Esophagus muscularis mucosa (tissue), 4 donors: ENCODE measurements around the gene SET. TPM values are rescaled to one million over a fixed set of nuclear protein-coding genes. Genes with fewer than 3 reads are reported as not detected.
A peak's percentile ranks its signal among the peaks of the same experiment; 100 is the strongest.

ENCODE experiments used
- DNase-seq: peaks from one replicate; pipeline ENCODE4 v3.0.0-alpha.2; 2017; ENCODE audit errors: extremely low spot score
- H3K27ac ChIP-seq, 4 donors: fragments of 200-600 bp; sonication (generic); replicated peaks in 1 of 4; 1 replicate in 3 of 4; 2 replicates in 1 of 4; pipeline ENCODE4 v1.5.1; 2016 to 2019; ENCODE audit warnings: mild to moderate bottlenecking in 1 of 4
- H3K27me3 ChIP-seq, 4 donors: fragments of 200-600 bp; sonication (generic); one replicate each; pipeline versions ENCODE4 v1.5.1 to v1.6.0; 2016 to 2019
- H3K36me3 ChIP-seq, 4 donors: fragments of 200-600 bp; sonication (generic); one replicate each; pipeline ENCODE4 v1.5.1; 2016 to 2019
- H3K4me1 ChIP-seq, 4 donors: fragments of 200-600 bp; sonication (generic); one replicate each; pipeline ENCODE4 v1.5.1; 2016 to 2019
- H3K4me3 ChIP-seq, 4 donors: fragments of 200-600 bp; sonication (generic); 1 replicate in 2 of 4; 2 replicates in 2 of 4; pipeline ENCODE4 v1.5.1; 2016 to 2019; ENCODE audit warnings: mild to moderate bottlenecking in 4 of 4, moderate library complexity in 1 of 4
- H3K9me3 ChIP-seq, 4 donors: fragments of 200-600 bp; sonication (generic); 1 replicate in 3 of 4; 2 replicates in 1 of 4; pipeline ENCODE4 v1.5.1; 2016 to 2019
- CTCF ChIP-seq, 3 experiments: fragments of 200-600 bp in 2 of 3; fragments of 450-650 bp in 1 of 3; sonication (generic) in 2 of 3; IDR thresholded peaks; one replicate each; pipeline ENCODE4 v1.5.1; 2017 to 2019; ENCODE audit warnings: antibody characterized with exemption in 3 of 3, mild to moderate bottlenecking in 2 of 3, moderate library complexity in 1 of 3
- EP300 ChIP-seq: sonication (generic); formaldehyde crosslinking; IDR thresholded peaks from one replicate; pipeline ENCODE4 v1.6.1; 2017; ENCODE audit warnings: antibody characterized with exemption
- POLR2A ChIP-seq: fragments of 450-650 bp; IDR thresholded peaks from one replicate; pipeline ENCODE4 v1.6.1; 2017; ENCODE audit warnings: antibody characterized with exemption, moderate library complexity, mild to moderate bottlenecking, low read depth
- POLR2AphosphoS5 ChIP-seq, 2 donors: sonication (generic); formaldehyde crosslinking; IDR thresholded peaks; one replicate each; pipeline ENCODE4 v1.6.1; 2017; ENCODE audit warnings: antibody characterized with exemption in 2 of 2
- WGBS: methylation state at CpG from one replicate; pipeline ENCODE4 v1.1.5; 2018; 5-methylcytosine and 5-hydroxymethylcytosine counted together
- intact Hi-C: fragments of 100-400 bp; cut with DNase I; formaldehyde crosslinking; loops from one replicate; pipeline ENCODE4 v1.15.1; 2023
- total RNA-seq, 4 donors: library from RNA; depleted of rRNA; stranded (reverse); fragments of >200 nt; gene quantifications; one replicate each; pipeline versions ENCODE4 v1.1.0 to v1.2.1, GENCODE V29; 2016

SET gene
- total RNA-seq: 100 to 1,000 TPM; 170 to 239 (median 205) TPM

- intact Hi-C loops: no loop called here
- 10% methylated on average over 20 of the region's 93 CpGs for WGBS
Measured at GRCh38 chr9:128688501-128689292, at the start of gene SET. TSS of gene SET (plus strand) at chr9:128689222. CDS start at chr9:128689583, 361 bp downstream.

DNA sequence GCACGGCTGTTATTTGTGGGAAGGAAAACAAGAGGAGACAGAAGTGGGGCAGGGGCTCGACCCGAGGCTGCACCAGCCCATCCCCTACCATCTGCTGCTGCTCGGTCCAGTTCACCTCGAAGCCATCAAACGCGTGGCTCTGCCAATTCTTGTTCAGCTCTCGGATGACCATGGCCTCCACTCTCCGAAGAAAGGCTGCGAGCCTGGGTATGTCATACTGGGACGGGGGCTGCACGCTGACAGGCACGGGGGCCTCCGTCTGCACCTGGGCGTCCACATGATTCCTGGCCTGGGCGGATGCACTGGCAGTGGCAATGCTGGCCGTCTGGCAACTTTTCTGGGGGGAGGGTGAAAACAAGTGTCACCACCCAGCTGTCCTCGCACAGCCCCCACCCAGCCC, 48.4 kb upstream of the SET start:
- Histone ChIP-seq H3K27ac (no peak overlapping the region), H3K4me3 (no peak overlapping the region), H3K4me1 (peaks cover 8 to 12% (median 10%) of the 10 kb centered on the region in 4 donors), H3K9me3 (no peaks in the 10 kb centered on the region), H3K36me3 (peaks cover 0 to 23% (median 16%) of the 10 kb centered on the region in 4 donors), H3K27me3 (no peaks in the 10 kb centered on the region)
- 91% methylated on average over 18 of the region's 18 CpGs for WGBS
- DNase-seq: no peak
- TF ChIP-seq EP300: no peak
- TF ChIP-seq POLR2A: no peak
- no peak for TF ChIP-seq POLR2AphosphoS5 (IDR thresholded peaks at IDR 0.05)
- no peak for TF ChIP-seq CTCF (IDR thresholded peaks at IDR 0.05)
- intact Hi-C loops: no loop called here

More at GRCh38 chr9:128688501-128689292, at the start of gene SET:
- no peaks in the 10 kb centered on the region for H3K27me3 ChIP-seq
- peak; percentile 96 for DNase-seq
- peak within 1 kb of the TSS; percentile 92 to 98 (median 97) for H3K27ac ChIP-seq
- TF ChIP-seq EP300: no peak
- TF ChIP-seq POLR2A: peak; percentile 36
- TF ChIP-seq POLR2AphosphoS5 (IDR thresholded peaks at IDR 0.05): peak; percentile 81 to 94
- TF ChIP-seq CTCF (IDR thresholded peaks at IDR 0.05): peak in 1 of 3 experiments; percentile 20
- H3K9me3 ChIP-seq: no peaks in the 10 kb centered on the region
- peak within 1 kb of the TSS; percentile 78 to 93 (median 90) for H3K4me3 ChIP-seq
- peaks cover 18 to 27% (median 26%) of the 10 kb centered on the region in 4 donors for H3K36me3 ChIP-seq
- peaks cover 27 to 51% (median 43%) of the 10 kb centered on the region in 4 donors for H3K4me1 ChIP-seq

DNA sequence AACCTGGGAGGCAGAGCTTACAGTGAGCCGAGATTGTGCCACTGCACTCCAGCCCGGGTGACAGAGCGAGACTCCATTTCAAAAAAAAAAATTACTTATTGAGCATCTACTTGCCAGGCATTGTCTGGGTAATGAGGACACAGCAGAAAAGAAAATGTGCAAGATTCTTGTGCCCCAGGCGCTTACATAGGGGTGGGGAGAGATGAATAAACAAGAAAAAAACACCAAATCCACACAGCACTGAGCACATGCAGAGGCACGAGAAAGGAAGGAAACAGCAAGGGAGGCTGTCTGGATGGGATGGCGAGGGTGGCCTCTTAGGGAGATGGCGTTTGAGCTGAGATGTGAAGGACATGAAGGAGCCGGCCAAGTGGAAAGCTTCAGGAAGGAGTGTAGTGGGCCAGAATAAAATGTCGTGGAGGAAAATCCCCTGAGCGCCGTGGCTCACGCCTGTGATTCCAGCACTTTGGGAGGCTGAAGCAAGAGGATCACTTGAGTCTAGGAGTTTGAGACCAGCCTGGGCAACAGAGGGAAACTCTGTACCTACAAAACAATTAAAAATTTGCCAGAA, 46.3 kb upstream of the SET start:
- no peak for TF ChIP-seq POLR2AphosphoS5 (IDR thresholded peaks at IDR 0.05)
- TF ChIP-seq CTCF (IDR thresholded peaks at IDR 0.05): no peak
- no peak for TF ChIP-seq EP300
- TF ChIP-seq POLR2A: no peak
- no peaks in the 10 kb centered on the region for H3K9me3 ChIP-seq
- H3K4me3 ChIP-seq: no peak overlapping the region
- no peaks in the 10 kb centered on the region for H3K27me3 ChIP-seq
- WGBS: 87% methylated on average over 12 of the region's 12 CpGs
- H3K36me3 ChIP-seq: peaks cover 0 to 25% (median 16%) of the 10 kb centered on the region in 4 donors
- intact Hi-C loops: no loop called here
- no peaks in the 10 kb centered on the region for H3K4me1 ChIP-seq
- H3K27ac ChIP-seq: no peak overlapping the region
- no peak for DNase-seq

- no peak for DNase-seq
- Histone ChIP-seq H3K36me3 (peaks cover 0 to 22% (median 15%) of the 10 kb centered on the region in 4 donors), H3K4me1 (no peaks in the 10 kb centered on the region), H3K27me3 (no peaks in the 10 kb centered on the region), H3K9me3 (no peaks in the 10 kb centered on the region), H3K27ac (no peak overlapping the region), H3K4me3 (no peak overlapping the region)
- TF ChIP-seq POLR2A (no peak), POLR2AphosphoS5 (IDR thresholded peaks at IDR 0.05) (no peak), EP300 (no peak), CTCF (IDR thresholded peaks at IDR 0.05) (no peak)
- intact Hi-C loops: no loop called here
- 74% methylated on average over 12 of the region's 12 CpGs for WGBS
Measured at GRCh38 chr9:128643519-128644300, 45.3 kb upstream of the SET start.
